Measurements from ENCODE around the gene ABCC1. TPM values are rescaled to one million over a fixed set of nuclear protein-coding genes. Genes with fewer than 3 reads are reported as not detected.
"Not testable (repeated sequence)": the region's sequence is repeated elsewhere in the genome, so short reads cannot be mapped to it uniquely, and the experiment has no call there.

The ABCC1 gene
- total RNA-seq, 1 experiment from 2014 or later, result 23.6 TPM

DNA sequence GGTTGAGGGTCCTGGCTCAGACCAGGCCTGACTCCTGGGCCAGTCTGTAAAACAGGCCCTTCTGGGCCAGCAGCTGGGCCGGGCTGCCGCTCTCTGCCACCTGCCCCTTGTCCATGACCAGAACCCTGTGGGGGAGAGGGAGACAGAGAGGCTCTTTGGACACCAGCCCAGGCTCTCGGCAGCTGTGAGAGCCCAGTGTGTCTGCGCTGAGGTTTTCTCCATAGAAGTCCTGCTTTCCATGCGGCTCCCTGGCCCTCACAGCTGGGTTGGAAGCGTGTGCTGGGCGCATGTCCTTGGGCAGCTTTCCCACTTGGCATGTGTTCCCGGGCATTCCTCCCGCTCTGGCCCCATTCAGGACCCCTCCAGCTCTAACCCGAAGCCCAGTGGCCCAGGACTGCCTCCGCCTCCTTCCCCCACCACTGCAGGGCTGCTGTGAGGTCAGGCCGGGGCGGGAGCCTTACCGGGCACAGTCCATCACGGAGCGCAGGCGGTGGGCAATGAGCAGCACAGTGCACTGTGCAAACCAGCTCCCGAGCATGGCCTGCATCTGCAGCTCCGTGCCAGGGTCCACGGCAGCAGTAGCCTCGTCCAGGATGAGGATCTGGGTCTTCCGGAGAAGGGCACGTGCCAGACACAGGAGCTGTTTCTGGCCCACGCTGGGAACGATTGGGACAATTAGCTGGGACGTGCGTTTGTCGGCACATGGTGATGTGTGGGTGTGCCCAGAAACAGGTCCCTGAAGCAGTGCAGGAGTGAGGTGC lies 200.9 kb downstream of the ABCC1 start:
- Histone ChIP-seq H3K9me2 (replicated peaks; ENCODE audit: insufficient read depth, low read length) (no peaks in the 10 kb centered on the region), H3K9ac (ENCODE audit: low read length) (no peak overlapping the region), H3K36me3 (ENCODE audit: insufficient read depth, low read length) (no peaks in the 10 kb centered on the region), H4K20me1 (ENCODE audit: insufficient read depth, low read depth, low read length) (no peaks in the 10 kb centered on the region; the same call in 1 of the 2 replicates), H3K4me2 (ENCODE audit: low read depth, low read length, poor library complexity, severe bottlenecking) (no peak overlapping the region), H3K79me2 (ENCODE audit: low read length) (no peaks in the 10 kb centered on the region), H3K27me3 (ENCODE audit: low read length) (no peaks in the 10 kb centered on the region), H3K27ac (ENCODE audit: low read length) (no peak overlapping the region), H2AFZ (ENCODE audit: low read length) (no peak overlapping the region), H3K9me3 (ENCODE audit: low read length) (no peaks in the 10 kb centered on the region), H3K4me3 (ENCODE audit: low read length) (no peak overlapping the region), H3K4me1 (ENCODE audit: low read length) (no peaks in the 10 kb centered on the region)
- no peak for DNase-seq

DNA sequence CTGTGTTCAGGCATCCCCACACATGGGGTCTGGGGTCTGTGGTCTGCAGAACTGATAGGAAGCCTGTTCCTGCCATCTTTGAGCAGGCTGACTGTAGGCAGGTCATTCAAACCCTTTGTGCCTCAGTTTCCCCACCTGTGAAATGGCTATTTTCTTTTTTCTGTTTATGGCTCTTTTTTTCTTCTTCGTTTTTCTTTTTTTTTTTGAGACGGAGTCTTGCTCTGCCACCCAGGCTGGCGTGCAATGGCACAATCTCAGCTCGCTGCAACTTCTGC lies 201.4 kb downstream of the ABCC1 start:
- H3K9ac ChIP-seq (ENCODE audit: low read length), result no peak overlapping the region
- DNase-seq, result no peak
- H3K79me2 ChIP-seq (ENCODE audit: low read length), result no peaks in the 10 kb centered on the region
- no peak overlapping the region for H3K27ac ChIP-seq (ENCODE audit: low read length)
- no peaks in the 10 kb centered on the region for H3K36me3 ChIP-seq (ENCODE audit: insufficient read depth, low read length)
- H2AFZ ChIP-seq (ENCODE audit: low read length), result no peak overlapping the region
- H3K4me2 ChIP-seq (ENCODE audit: low read depth, low read length, poor library complexity, severe bottlenecking), result no peak overlapping the region
- H3K4me1 ChIP-seq (ENCODE audit: low read length), result no peaks in the 10 kb centered on the region
- no peaks in the 10 kb centered on the region for H3K9me3 ChIP-seq (ENCODE audit: low read length)
- H3K4me3 ChIP-seq (ENCODE audit: low read length), result no peak overlapping the region
- no peaks in the 10 kb centered on the region; the same call in 1 of the 2 replicates for H4K20me1 ChIP-seq (ENCODE audit: insufficient read depth, low read depth, low read length)
- no peaks in the 10 kb centered on the region for H3K27me3 ChIP-seq (ENCODE audit: low read length)
- H3K9me2 ChIP-seq (replicated peaks; ENCODE audit: insufficient read depth, low read length), result no peaks in the 10 kb centered on the region

DNA sequence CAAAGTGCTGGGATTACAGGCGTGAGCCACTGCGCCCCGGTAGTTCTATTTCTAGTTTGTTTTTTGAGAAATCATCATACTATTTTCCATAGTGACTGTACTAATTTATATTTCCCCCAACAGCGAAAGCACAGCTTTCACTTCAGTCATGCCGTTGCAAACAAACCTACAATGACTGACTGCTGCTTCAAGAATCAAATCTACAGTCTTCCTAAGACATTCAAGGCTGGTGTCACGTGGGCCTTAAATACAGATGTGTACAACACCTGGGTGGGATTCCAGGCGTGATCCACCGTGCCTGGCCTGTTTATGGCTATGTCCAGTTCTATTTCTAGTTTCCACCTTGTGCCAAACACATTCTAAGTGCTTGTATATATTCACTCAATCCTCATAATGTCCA lies 201.9 kb downstream of the ABCC1 start:
- H3K4me2 ChIP-seq (ENCODE audit: low read depth, low read length, poor library complexity, severe bottlenecking), result no peak overlapping the region

DNA sequence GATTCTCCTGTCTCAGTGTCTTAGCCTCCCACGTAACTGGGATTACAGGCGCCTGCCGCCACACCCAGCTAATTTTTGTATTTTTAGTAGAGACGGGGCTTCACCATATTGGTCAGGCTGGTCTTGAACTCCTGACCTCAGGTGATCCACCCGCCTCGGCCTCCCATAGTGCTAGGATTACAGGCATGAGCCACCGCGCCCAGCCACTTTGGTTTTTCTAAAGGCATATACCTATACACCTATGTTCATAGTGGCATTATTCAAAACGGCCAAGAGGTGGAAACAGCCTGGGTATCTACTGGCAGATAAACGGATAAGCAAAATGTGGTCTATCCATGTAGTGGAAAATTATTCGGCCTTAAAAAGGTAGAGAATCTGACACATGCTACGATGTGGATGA lies 203.6 kb downstream of the ABCC1 start:
- not testable (repeated sequence) for DNase-seq; H3K36me3 ChIP-seq (ENCODE audit: insufficient read depth, low read length); H3K9ac ChIP-seq (ENCODE audit: low read length); H3K4me3 ChIP-seq (ENCODE audit: low read length); H4K20me1 ChIP-seq (ENCODE audit: insufficient read depth, low read depth, low read length); H2AFZ ChIP-seq (ENCODE audit: low read length); H3K4me2 ChIP-seq (ENCODE audit: low read depth, low read length, poor library complexity, severe bottlenecking); H3K79me2 ChIP-seq (ENCODE audit: low read length); H3K9me3 ChIP-seq (ENCODE audit: low read length); H3K27ac ChIP-seq (ENCODE audit: low read length); H3K9me2 ChIP-seq (replicated peaks; ENCODE audit: insufficient read depth, low read length); H3K27me3 ChIP-seq (ENCODE audit: low read length); H3K4me1 ChIP-seq (ENCODE audit: low read length)

More for the DNA sequence above, 201.9 kb downstream of the ABCC1 start:
- Histone ChIP-seq H2AFZ (ENCODE audit: low read length) (no peak overlapping the region), H3K79me2 (ENCODE audit: low read length) (no peaks in the 10 kb centered on the region), H3K9ac (ENCODE audit: low read length) (no peak overlapping the region), H3K36me3 (ENCODE audit: insufficient read depth, low read length) (no peaks in the 10 kb centered on the region), H3K4me3 (ENCODE audit: low read length) (no peak overlapping the region), H3K4me1 (ENCODE audit: low read length) (no peaks in the 10 kb centered on the region), H3K9me2 (replicated peaks; ENCODE audit: insufficient read depth, low read length) (no peaks in the 10 kb centered on the region), H3K27ac (ENCODE audit: low read length) (no peak overlapping the region), H3K9me3 (ENCODE audit: low read length) (no peaks in the 10 kb centered on the region), H4K20me1 (ENCODE audit: insufficient read depth, low read depth, low read length) (no peaks in the 10 kb centered on the region; the same call in 1 of the 2 replicates), H3K27me3 (ENCODE audit: low read length) (no peaks in the 10 kb centered on the region)
- no peak for DNase-seq

DNA sequence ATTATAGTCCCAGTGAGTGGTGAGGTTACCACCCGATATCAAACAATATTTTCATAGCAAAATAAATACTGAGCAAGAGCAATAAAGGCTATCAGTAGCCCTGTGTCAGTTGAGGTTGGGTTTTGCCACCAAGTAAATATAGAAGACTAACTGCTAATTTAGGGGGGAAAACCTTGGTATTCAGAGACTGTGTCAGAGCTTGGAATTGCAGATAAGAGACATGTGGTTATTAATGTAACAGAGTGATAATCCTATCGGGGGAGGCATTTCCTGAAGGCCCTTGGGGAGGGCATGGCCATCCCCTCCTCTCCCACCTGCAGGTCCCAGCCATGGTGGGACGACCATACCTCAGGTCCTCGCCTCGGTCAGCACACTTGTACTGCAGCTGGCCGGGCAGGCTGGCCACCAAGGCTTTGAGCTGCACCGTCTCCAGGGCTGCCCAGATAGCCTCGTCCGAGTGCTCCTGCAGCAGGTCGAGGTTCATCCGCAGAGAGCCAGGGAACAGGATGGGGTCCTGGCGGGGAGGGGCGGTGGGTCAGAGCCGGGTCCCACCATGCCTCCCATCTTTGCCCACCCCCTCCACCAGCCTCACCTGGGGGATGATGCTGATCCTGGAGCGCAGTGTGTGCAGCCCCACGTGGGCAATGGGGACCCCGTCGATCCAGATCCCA lies 205.0 kb downstream of the ABCC1 start:
- Histone ChIP-seq H3K4me3 (ENCODE audit: low read length) (no peak overlapping the region), H3K36me3 (ENCODE audit: insufficient read depth, low read length) (no peaks in the 10 kb centered on the region), H3K9ac (ENCODE audit: low read length) (no peak overlapping the region), H3K79me2 (ENCODE audit: low read length) (no peaks in the 10 kb centered on the region), H4K20me1 (ENCODE audit: insufficient read depth, low read depth, low read length) (no peaks in the 10 kb centered on the region; the same call in 1 of the 2 replicates), H3K9me2 (replicated peaks; ENCODE audit: insufficient read depth, low read length) (no peaks in the 10 kb centered on the region), H3K4me1 (ENCODE audit: low read length) (no peaks in the 10 kb centered on the region), H3K9me3 (ENCODE audit: low read length) (no peaks in the 10 kb centered on the region), H3K27me3 (ENCODE audit: low read length) (no peaks in the 10 kb centered on the region), H2AFZ (ENCODE audit: low read length) (no peak overlapping the region), H3K4me2 (ENCODE audit: low read depth, low read length, poor library complexity, severe bottlenecking) (no peak overlapping the region), H3K27ac (ENCODE audit: low read length) (no peak overlapping the region)
- no peak for DNase-seq

DNA sequence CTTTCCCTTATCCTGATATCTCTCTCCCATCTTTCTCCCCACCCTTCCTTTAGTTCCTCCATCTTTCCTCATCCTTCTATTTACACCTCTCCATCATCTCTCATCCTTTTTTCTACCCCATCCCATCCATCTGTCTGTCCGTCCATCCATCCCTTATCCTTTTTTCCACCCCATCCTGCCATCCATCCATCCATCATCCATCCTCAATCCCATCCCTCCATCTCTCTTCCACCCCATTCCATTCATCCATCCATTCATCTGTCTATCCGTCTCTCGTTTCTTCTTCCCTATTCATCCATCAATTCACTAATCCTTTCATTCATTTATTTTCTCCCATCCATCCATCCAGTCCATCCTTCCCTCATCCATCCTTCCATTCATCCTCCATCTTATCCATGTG lies 205.8 kb downstream of the ABCC1 start:
- Histone ChIP-seq H3K4me1 (ENCODE audit: low read length) (no peaks in the 10 kb centered on the region), H3K4me2 (ENCODE audit: low read depth, low read length, poor library complexity, severe bottlenecking) (no peak overlapping the region), H3K36me3 (ENCODE audit: insufficient read depth, low read length) (no peaks in the 10 kb centered on the region), H3K27me3 (ENCODE audit: low read length) (no peaks in the 10 kb centered on the region), H3K9me2 (replicated peaks; ENCODE audit: insufficient read depth, low read length) (no peaks in the 10 kb centered on the region), H3K9ac (ENCODE audit: low read length) (no peak overlapping the region), H3K79me2 (ENCODE audit: low read length) (no peaks in the 10 kb centered on the region), H2AFZ (ENCODE audit: low read length) (no peak overlapping the region), H3K4me3 (ENCODE audit: low read length) (no peak overlapping the region), H4K20me1 (ENCODE audit: insufficient read depth, low read depth, low read length) (no peaks in the 10 kb centered on the region; the same call in 1 of the 2 replicates), H3K27ac (ENCODE audit: low read length) (no peak overlapping the region), H3K9me3 (ENCODE audit: low read length) (no peaks in the 10 kb centered on the region)
- DNase-seq, result no peak

DNA sequence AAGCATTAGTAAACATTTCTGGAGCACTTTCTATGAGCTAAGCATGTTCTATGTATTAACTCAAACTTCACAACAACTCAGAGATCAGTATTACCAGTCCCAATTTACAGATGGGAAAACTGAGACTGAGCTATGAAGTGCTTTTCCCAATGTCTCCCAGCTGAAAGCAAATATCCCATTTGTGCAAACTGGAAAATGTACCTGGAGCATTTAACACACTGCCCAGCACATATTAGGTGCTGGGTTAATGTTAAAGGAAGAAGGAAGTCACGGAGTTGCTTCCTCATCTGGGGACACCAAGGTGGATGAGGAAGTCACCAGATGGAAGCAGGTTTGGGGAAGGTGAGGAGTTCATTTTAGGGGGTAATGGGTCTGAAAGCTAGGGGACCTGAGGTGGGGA lies 207.8 kb downstream of the ABCC1 start:
- Histone ChIP-seq H3K79me2 (ENCODE audit: low read length) (no peaks in the 10 kb centered on the region), H2AFZ (ENCODE audit: low read length) (no peak overlapping the region)

DNA sequence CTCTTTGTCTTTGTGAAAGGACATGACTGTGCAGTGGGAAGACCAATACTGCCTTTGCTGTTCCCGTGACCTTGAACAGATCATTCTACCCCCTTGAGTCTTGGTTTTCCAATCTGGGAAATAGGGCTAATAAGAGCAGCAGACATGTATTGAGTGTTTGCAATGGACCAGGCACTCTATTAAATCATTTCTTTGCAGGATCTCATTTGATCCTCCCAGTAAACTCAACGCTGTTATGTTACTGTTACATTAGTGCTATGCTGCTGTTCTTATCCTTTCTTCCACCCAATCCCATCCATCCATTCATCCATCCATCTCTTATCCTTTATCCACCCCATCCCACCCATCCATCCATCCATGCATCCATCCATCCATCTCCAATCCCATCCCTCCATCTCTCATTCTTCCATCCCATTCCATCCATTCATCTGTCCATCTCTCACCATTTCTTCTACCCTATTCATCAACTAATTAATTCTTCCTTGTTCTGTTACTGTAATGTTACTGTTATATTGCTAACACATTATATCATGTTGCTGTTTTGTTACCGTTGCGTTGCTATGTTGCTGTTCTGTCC lies 208.8 kb downstream of the ABCC1 start:
- Histone ChIP-seq H3K9ac (ENCODE audit: low read length) (no peak overlapping the region), H3K36me3 (ENCODE audit: insufficient read depth, low read length) (no peaks in the 10 kb centered on the region), H2AFZ (ENCODE audit: low read length) (no peak overlapping the region), H3K27me3 (ENCODE audit: low read length) (no peaks in the 10 kb centered on the region), H3K4me2 (ENCODE audit: low read depth, low read length, poor library complexity, severe bottlenecking) (no peak overlapping the region), H3K4me1 (ENCODE audit: low read length) (no peaks in the 10 kb centered on the region), H3K27ac (ENCODE audit: low read length) (no peak overlapping the region), H3K4me3 (ENCODE audit: low read length) (no peak overlapping the region), H3K79me2 (ENCODE audit: low read length) (no peaks in the 10 kb centered on the region), H3K9me2 (replicated peaks; ENCODE audit: insufficient read depth, low read length) (no peaks in the 10 kb centered on the region), H4K20me1 (ENCODE audit: insufficient read depth, low read depth, low read length) (no peaks in the 10 kb centered on the region), H3K9me3 (ENCODE audit: low read length) (no peaks in the 10 kb centered on the region)
- no peak for DNase-seq

More for the DNA sequence above, 207.8 kb downstream of the ABCC1 start:
- Histone ChIP-seq H3K9me2 (replicated peaks; ENCODE audit: insufficient read depth, low read length) (no peaks in the 10 kb centered on the region), H3K27me3 (ENCODE audit: low read length) (no peaks in the 10 kb centered on the region), H4K20me1 (ENCODE audit: insufficient read depth, low read depth, low read length) (no peaks in the 10 kb centered on the region), H3K4me3 (ENCODE audit: low read length) (no peak overlapping the region), H3K9ac (ENCODE audit: low read length) (no peak overlapping the region), H3K4me2 (ENCODE audit: low read depth, low read length, poor library complexity, severe bottlenecking) (no peak overlapping the region), H3K9me3 (ENCODE audit: low read length) (no peaks in the 10 kb centered on the region), H3K27ac (ENCODE audit: low read length) (no peak overlapping the region), H3K4me1 (ENCODE audit: low read length) (no peaks in the 10 kb centered on the region), H3K36me3 (ENCODE audit: insufficient read depth, low read length) (no peaks in the 10 kb centered on the region)
- no peak for DNase-seq

Data from Karpas-422 (cell line).